Mammary microvascular endothelial cell (primary cell): Measurements from ENCODE around the gene BLNK. TPM values are rescaled to one million over a fixed set of nuclear protein-coding genes. Genes with fewer than 3 reads are reported as not detected.

Source experiments
- total RNA-seq: library from RNA; depleted of rRNA; stranded (reverse); fragments of >200 nt; gene quantifications from 2 replicates; pipeline ENCODE4 v1.2.3, GENCODE V29; 2015

Gene BLNK
- total RNA-seq, result not detected in 2 replicates

GRCh38 chr10:96271016-96271815, at the start of gene BLNK:
Gene BLNK (minus strand): TSS chr10:96271569. CDS start chr10:96271398, 171 bp downstream.

GRCh38 chr10:96304230-96304629, 32.9 kb upstream of the BLNK start, which contains the start of gene DNTT:
Gene DNTT (plus strand): TSS chr10:96304434. CDS start chr10:96304498, 64 bp downstream.

Other genes starting within 250 kb of the BLNK start
- gene CCNJ, start 228.0 kb downstream of the BLNK start, total RNA-seq, result 8.6 and 9.9 TPM in 2 replicates
- 4.9 and 8.7 TPM in 2 replicates for gene ZNF518A, start 141.3 kb downstream of the BLNK start, total RNA-seq
- not detected in 2 replicates for gene DNTT, start 32.9 kb upstream of the BLNK start, total RNA-seq
- not detected in 2 replicates for gene OPALIN, start 87.4 kb upstream of the BLNK start, total RNA-seq
- 0.15 and 0.27 TPM in 2 replicates for gene TLL2, start 242.4 kb upstream of the BLNK start, total RNA-seq